SK-N-SH treated with all-trans-retinoic acid at 6 μM for 48 hours (cell line): ENCODE measurements around the gene TXNRD3.

Source experiments
- ARNTL ChIP-seq: fragments of 450-650 bp; formaldehyde crosslinking; IDR thresholded peaks from 2 replicates; pipeline ENCODE4 v1.5.0; 2020; ENCODE audit warnings: low read depth, mild to moderate bottlenecking, moderate library complexity, borderline replicate concordance
- BACH2 ChIP-seq: fragments of 250-450 bp; sonication (Bioruptor Pico); IDR thresholded peaks from 2 replicates; pipeline ENCODE4 v1.9.0; 2021; ENCODE audit warnings: mild to moderate bottlenecking, borderline replicate concordance
- CSRNP3 ChIP-seq: fragments of 250-450 bp; sonication (Bioruptor Pico); IDR thresholded peaks from 2 replicates; pipeline ENCODE4 v1.5.1; 2021; ENCODE audit warnings: mild to moderate bottlenecking, moderate library complexity
- PATZ1 ChIP-seq: fragments of 250-450 bp; sonication (Bioruptor Pico); IDR thresholded peaks from 2 replicates; pipeline ENCODE4 v1.8.0; 2020; ENCODE audit warnings: mild to moderate bottlenecking, moderate library complexity, borderline replicate concordance
- POU6F1 ChIP-seq: fragments of 250-450 bp; sonication (Bioruptor Pico); IDR thresholded peaks from 2 replicates; pipeline ENCODE4 v1.8.0; 2021; ENCODE audit warnings: low read depth, mild to moderate bottlenecking, moderate library complexity, borderline replicate concordance
- RARB ChIP-seq: fragments of 250-450 bp; sonication (Bioruptor Pico); IDR thresholded peaks from 2 replicates; pipeline ENCODE4 v1.8.0; 2021; ENCODE audit warnings: mild to moderate bottlenecking, moderate library complexity
- ZC3H10 ChIP-seq: fragments of 250-450 bp; sonication (Bioruptor Pico); IDR thresholded peaks from 2 replicates; pipeline ENCODE4 v1.5.1; 2021; ENCODE audit warnings: mild to moderate bottlenecking, moderate library complexity
- ZNF565 ChIP-seq: fragments of 450-650 bp; formaldehyde crosslinking; conservative IDR thresholded peaks from 2 replicates; pipeline ENCODE4 v1.5.0; 2020; ENCODE audit warnings: low read depth, mild to moderate bottlenecking, moderate library complexity
- ZNF8 ChIP-seq: fragments of 450-650 bp; formaldehyde crosslinking; IDR thresholded peaks from 2 replicates; pipeline ENCODE4 v1.5.0; 2020; ENCODE audit warnings: mild to moderate bottlenecking, moderate library complexity

GRCh38 chr3:126557415-126557745 lies 97.5 kb downstream of the TXNRD3 start:
- TF ChIP-seq BACH2 (CRISPR knock-in tag) (no peak), PATZ1 (CRISPR knock-in tag) (no peak), RARB (CRISPR knock-in tag) (no peak), CSRNP3 (no peak), ZC3H10 (CRISPR knock-in tag) (no peak), ARNTL (CRISPR knock-in tag) (no peak), ZNF565 (CRISPR knock-in tag) (no peak), POU6F1 (CRISPR knock-in tag) (no peak), ZNF8 (CRISPR knock-in tag) (no peak)
